ENCODE results near the gene CCDC85B. TPM values are rescaled to one million over a fixed set of nuclear protein-coding genes. Genes with fewer than 3 reads are reported as not detected.

CCDC85B gene
- total and polyA plus RNA-seq, 2 of the 13 experiments (the other 11 are each of a cell fraction or from before 2014, with no cell fraction given): 8.2 to 19.5 TPM

DNA sequence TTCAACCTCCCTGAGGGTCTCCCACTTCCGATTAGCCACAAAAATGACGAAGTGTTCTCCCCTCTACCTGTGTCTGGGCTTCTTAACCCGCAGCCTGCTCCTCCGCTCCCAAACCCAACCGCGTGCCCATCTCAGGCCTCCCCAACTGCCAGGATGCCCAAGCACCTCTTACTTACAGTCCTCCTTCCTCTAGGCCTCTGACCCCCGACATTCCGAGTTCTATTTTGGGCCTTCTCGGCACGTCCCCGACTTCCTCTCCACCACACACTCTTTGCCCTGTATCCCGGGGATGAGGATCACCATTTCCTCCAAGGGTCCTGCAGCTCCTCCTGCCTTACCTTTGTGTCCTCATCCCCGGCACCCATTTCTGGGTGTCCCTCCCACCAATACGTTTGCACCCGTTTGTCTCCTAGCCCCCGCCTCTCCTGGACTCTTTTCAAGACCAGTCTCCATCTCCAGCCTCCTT lies 30.6 kb upstream of the CCDC85B start (continued):
- TF ChIP-seq ZNF552 (CRISPR knock-in tag; IDR thresholded peaks at IDR 0.05; ENCODE audit: borderline replicate concordance): no peak
- TF ChIP-seq ZSCAN30 (CRISPR knock-in tag; IDR thresholded peaks at IDR 0.05): no peak
- no peak for TF ChIP-seq HNRNPH1 (optimal IDR thresholded peaks at IDR 0.05; ENCODE audit: low read depth, low read length)
- TF ChIP-seq ZNF343 (CRISPR knock-in tag; IDR thresholded peaks at IDR 0.05): no peak
- TF ChIP-seq, protein P1, sequence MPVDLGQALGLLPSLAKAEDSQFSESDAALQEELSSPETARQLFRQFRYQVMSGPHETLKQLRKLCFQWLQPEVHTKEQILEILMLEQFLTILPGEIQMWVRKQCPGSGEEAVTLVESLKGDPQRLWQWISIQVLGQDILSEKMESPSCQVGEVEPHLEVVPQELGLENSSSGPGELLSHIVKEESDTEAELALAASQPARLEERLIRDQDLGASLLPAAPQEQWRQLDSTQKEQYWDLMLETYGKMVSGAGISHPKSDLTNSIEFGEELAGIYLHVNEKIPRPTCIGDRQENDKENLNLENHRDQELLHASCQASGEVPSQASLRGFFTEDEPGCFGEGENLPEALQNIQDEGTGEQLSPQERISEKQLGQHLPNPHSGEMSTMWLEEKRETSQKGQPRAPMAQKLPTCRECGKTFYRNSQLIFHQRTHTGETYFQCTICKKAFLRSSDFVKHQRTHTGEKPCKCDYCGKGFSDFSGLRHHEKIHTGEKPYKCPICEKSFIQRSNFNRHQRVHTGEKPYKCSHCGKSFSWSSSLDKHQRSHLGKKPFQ (CRISPR knock-in tag; IDR thresholded peaks at IDR 0.05; ENCODE audit: insufficient replicate concordance): no peak
- no peak for TF ChIP-seq ZNF124 (CRISPR knock-in tag; IDR thresholded peaks at IDR 0.05)
- TF ChIP-seq SRSF4 (IDR thresholded peaks at IDR 0.05; ENCODE audit: low read depth, low read length, poor library complexity, severe bottlenecking): no peak
- TF ChIP-seq, protein P2, sequence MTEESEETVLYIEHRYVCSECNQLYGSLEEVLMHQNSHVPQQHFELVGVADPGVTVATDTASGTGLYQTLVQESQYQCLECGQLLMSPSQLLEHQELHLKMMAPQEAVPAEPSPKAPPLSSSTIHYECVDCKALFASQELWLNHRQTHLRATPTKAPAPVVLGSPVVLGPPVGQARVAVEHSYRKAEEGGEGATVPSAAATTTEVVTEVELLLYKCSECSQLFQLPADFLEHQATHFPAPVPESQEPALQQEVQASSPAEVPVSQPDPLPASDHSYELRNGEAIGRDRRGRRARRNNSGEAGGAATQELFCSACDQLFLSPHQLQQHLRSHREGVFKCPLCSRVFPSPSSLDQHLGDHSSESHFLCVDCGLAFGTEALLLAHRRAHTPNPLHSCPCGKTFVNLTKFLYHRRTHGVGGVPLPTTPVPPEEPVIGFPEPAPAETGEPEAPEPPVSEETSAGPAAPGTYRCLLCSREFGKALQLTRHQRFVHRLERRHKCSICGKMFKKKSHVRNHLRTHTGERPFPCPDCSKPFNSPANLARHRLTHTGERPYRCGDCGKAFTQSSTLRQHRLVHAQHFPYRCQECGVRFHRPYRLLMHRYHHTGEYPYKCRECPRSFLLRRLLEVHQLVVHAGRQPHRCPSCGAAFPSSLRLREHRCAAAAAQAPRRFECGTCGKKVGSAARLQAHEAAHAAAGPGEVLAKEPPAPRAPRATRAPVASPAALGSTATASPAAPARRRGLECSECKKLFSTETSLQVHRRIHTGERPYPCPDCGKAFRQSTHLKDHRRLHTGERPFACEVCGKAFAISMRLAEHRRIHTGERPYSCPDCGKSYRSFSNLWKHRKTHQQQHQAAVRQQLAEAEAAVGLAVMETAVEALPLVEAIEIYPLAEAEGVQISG (CRISPR knock-in tag; IDR thresholded peaks at IDR 0.05): no peak
- TF ChIP-seq, protein P3, sequence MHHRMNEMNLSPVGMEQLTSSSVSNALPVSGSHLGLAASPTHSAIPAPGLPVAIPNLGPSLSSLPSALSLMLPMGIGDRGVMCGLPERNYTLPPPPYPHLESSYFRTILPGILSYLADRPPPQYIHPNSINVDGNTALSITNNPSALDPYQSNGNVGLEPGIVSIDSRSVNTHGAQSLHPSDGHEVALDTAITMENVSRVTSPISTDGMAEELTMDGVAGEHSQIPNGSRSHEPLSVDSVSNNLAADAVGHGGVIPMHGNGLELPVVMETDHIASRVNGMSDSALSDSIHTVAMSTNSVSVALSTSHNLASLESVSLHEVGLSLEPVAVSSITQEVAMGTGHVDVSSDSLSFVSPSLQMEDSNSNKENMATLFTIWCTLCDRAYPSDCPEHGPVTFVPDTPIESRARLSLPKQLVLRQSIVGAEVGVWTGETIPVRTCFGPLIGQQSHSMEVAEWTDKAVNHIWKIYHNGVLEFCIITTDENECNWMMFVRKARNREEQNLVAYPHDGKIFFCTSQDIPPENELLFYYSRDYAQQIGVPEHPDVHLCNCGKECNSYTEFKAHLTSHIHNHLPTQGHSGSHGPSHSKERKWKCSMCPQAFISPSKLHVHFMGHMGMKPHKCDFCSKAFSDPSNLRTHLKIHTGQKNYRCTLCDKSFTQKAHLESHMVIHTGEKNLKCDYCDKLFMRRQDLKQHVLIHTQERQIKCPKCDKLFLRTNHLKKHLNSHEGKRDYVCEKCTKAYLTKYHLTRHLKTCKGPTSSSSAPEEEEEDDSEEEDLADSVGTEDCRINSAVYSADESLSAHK (CRISPR knock-in tag; IDR thresholded peaks at IDR 0.05; ENCODE audit: borderline replicate concordance): no peak
- TF ChIP-seq, protein P4, sequence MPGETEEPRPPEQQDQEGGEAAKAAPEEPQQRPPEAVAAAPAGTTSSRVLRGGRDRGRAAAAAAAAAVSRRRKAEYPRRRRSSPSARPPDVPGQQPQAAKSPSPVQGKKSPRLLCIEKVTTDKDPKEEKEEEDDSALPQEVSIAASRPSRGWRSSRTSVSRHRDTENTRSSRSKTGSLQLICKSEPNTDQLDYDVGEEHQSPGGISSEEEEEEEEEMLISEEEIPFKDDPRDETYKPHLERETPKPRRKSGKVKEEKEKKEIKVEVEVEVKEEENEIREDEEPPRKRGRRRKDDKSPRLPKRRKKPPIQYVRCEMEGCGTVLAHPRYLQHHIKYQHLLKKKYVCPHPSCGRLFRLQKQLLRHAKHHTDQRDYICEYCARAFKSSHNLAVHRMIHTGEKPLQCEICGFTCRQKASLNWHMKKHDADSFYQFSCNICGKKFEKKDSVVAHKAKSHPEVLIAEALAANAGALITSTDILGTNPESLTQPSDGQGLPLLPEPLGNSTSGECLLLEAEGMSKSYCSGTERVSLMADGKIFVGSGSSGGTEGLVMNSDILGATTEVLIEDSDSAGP (CRISPR knock-in tag; IDR thresholded peaks at IDR 0.05; ENCODE audit: borderline replicate concordance): no peak
- TF ChIP-seq, protein P5, sequence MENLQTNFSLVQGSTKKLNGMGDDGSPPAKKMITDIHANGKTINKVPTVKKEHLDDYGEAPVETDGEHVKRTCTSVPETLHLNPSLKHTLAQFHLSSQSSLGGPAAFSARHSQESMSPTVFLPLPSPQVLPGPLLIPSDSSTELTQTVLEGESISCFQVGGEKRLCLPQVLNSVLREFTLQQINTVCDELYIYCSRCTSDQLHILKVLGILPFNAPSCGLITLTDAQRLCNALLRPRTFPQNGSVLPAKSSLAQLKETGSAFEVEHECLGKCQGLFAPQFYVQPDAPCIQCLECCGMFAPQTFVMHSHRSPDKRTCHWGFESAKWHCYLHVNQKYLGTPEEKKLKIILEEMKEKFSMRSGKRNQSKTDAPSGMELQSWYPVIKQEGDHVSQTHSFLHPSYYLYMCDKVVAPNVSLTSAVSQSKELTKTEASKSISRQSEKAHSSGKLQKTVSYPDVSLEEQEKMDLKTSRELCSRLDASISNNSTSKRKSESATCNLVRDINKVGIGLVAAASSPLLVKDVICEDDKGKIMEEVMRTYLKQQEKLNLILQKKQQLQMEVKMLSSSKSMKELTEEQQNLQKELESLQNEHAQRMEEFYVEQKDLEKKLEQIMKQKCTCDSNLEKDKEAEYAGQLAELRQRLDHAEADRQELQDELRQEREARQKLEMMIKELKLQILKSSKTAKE (CRISPR knock-in tag; IDR thresholded peaks at IDR 0.05; ENCODE audit: borderline replicate concordance): no peak
- no peak for TF ChIP-seq PPARG (CRISPR knock-in tag; conservative IDR thresholded peaks at IDR 0.05)
- TF ChIP-seq SMARCC2 (IDR thresholded peaks at IDR 0.05): no peak
- no peak for TF ChIP-seq ZNF678 (CRISPR knock-in tag; IDR thresholded peaks at IDR 0.05)
- TF ChIP-seq ZNF660 (CRISPR knock-in tag; IDR thresholded peaks at IDR 0.05; ENCODE audit: borderline replicate concordance, low read depth): no peak
- TF ChIP-seq NFIB (CRISPR knock-in tag; IDR thresholded peaks at IDR 0.05; ENCODE audit: borderline replicate concordance): no peak
- no peak for TF ChIP-seq NRL (CRISPR knock-in tag; IDR thresholded peaks at IDR 0.05; ENCODE audit: borderline replicate concordance)
- TF ChIP-seq ZNF562 (CRISPR knock-in tag; IDR thresholded peaks at IDR 0.05; ENCODE audit: borderline replicate concordance): no peak
- no peak for TF ChIP-seq ZFAT (CRISPR knock-in tag; conservative IDR thresholded peaks at IDR 0.05)
- TF ChIP-seq CBX1 (IDR thresholded peaks at IDR 0.05; ENCODE audit: low read depth): no peak

Measured in HepG2 (cell line).